Natural killer cell treated with Interleukin-12 subunit alpha and Interleukin-12 subunit beta and Interleukin-15 and Interleukin-18, amount 100 ng/mL, for 72 hours (primary cell): ENCODE measurements around the gene MGMT. TPM values are rescaled to one million over a fixed set of nuclear protein-coding genes. Genes with fewer than 3 reads are reported as not detected.

ENCODE experiments used
- ATAC-seq, 2 donors: fragments of 150-1000 bp; cut with Tn5 transposase in 1 of 2; sonication (Bioruptor Pico), chemical (Tn5 transposase) in 1 of 2; 2 replicates each; pipeline ENCODE4 v1.10.0; 2021
- DNase-seq: peaks from one replicate; pipeline ENCODE4 v3.0.0; 2022; ENCODE audit warnings: low spot score
- H3K27ac Mint-ChIP-seq, 2 donors: 1 replicate in 1 of 2; 2 replicates in 1 of 2; pipeline ENCODE4 v1.8.0; 2022; ENCODE audit warnings: mixed read lengths in 2 of 2, mild to moderate bottlenecking in 1 of 2, moderate library complexity in 1 of 2
- H3K27me3 Mint-ChIP-seq, 2 donors: 1 replicate in 1 of 2; 2 replicates in 1 of 2; pipeline ENCODE4 v1.8.0; 2022; ENCODE audit warnings: mixed read lengths in 2 of 2
- H3K36me3 Mint-ChIP-seq: one replicate; pipeline ENCODE4 v1.8.0; 2022; ENCODE audit warnings: mixed read lengths
- H3K4me1 Mint-ChIP-seq, 2 donors: 1 replicate in 1 of 2; 2 replicates in 1 of 2; pipeline ENCODE4 v1.8.0; 2022; ENCODE audit warnings: low read depth in 2 of 2, mixed read lengths in 2 of 2, mild to moderate bottlenecking in 1 of 2
- H3K4me3 Mint-ChIP-seq: one replicate; pipeline ENCODE4 v1.8.0; 2022; ENCODE audit warnings: mixed read lengths
- H3K9me3 Mint-ChIP-seq: 2 replicates; pipeline ENCODE4 v1.8.0; 2022; ENCODE audit warnings: mixed read lengths
- total RNA-seq, 2 donors: library from RNA; stranded (reverse); gene quantifications; one replicate each; pipeline ENCODE4 v1.2.3, GENCODE V29; 2022

Gene MGMT
- total RNA-seq, 2 donors from 2014 or later, result 14.3 to 23.6 TPM

GRCh38 chr10:129694691-129695243 is 227.7 kb downstream of the MGMT start:
- ATAC-seq (no peak), DNase-seq (no peak)
- no peaks in the 10 kb centered on the region for H3K36me3 Mint-ChIP-seq
- H3K9me3 Mint-ChIP-seq, result no peaks in the 10 kb centered on the region
- no peak overlapping the region for H3K4me3 Mint-ChIP-seq
- H3K4me1 Mint-ChIP-seq, result peaks cover 0 to 8% of the 10 kb centered on the region in 2 donors
- H3K27me3 Mint-ChIP-seq, result no peaks in the 10 kb centered on the region
- H3K27ac Mint-ChIP-seq, result no peak overlapping the region

DNA sequence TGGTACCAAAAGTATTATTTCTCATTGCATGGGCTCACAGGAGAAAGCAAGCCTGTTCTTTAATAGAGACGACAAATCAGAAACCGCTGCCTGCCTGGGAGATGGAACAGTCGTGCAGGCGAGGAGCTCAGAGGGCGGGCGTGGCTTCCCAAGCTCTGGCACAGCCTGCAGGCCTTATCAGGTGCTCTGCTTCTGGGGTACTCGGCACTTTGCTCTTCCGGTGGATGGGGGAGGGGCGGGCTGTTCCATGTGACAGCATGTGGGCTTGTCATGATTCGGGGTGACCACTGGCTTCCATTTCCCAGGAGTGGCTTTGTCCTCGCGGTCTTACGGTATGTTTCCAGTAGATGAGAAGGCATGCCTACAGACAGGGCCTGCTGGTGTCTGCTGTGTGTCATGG is 228.6 kb downstream of the MGMT start:
- no peak for DNase-seq
- Mint-ChIP-seq H3K4me1 (peaks cover 0 to 5% of the 10 kb centered on the region in 2 donors), H3K4me3 (no peak overlapping the region), H3K27me3 (no peaks in the 10 kb centered on the region), H3K9me3 (no peaks in the 10 kb centered on the region), H3K36me3 (no peaks in the 10 kb centered on the region), H3K27ac (no peak overlapping the region)
- no peak for ATAC-seq

DNA sequence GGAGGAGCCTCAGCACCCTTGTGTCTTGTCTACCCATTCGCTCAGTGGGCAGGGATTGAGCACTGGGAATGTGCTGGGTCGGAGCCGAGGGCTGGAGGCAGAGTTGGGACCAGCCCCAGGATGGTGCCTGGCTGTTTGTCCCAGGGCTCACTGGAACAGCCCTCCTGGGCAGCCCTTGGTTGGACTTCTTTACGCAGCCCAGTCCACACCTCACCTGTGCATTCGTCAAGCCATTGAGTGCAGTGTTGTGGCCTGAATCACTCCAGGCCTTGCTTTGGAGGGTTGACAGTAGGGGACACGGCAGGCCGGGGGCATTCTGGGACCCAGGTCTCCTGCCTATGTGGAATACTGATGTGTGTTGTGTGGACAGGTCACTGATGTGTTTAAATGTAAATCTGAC is 229.6 kb downstream of the MGMT start:
- Mint-ChIP-seq H3K9me3 (no peaks in the 10 kb centered on the region), H3K4me1 (no peaks in the 10 kb centered on the region), H3K27ac (no peak overlapping the region), H3K4me3 (no peak overlapping the region), H3K27me3 (no peaks in the 10 kb centered on the region), H3K36me3 (no peaks in the 10 kb centered on the region)
- DNase-seq (no peak), ATAC-seq (peak; percentile 17 to 40)

- Mint-ChIP-seq H3K9me3 (no peaks in the 10 kb centered on the region), H3K4me1 (no peaks in the 10 kb centered on the region), H3K4me3 (no peak overlapping the region), H3K27me3 (no peaks in the 10 kb centered on the region), H3K27ac (no peak overlapping the region), H3K36me3 (no peaks in the 10 kb centered on the region)
- ATAC-seq, result no peak
- no peak for DNase-seq
Measured at GRCh38 chr10:129697463-129698247, 230.6 kb downstream of the MGMT start.

- H3K4me3 Mint-ChIP-seq, result no peak overlapping the region
- H3K27ac Mint-ChIP-seq, result no peak overlapping the region
- no peak for DNase-seq
- H3K9me3 Mint-ChIP-seq, result no peaks in the 10 kb centered on the region
- H3K4me1 Mint-ChIP-seq, result peaks cover 0 to 7% of the 10 kb centered on the region in 2 donors
- no peak for ATAC-seq
- H3K27me3 Mint-ChIP-seq, result no peaks in the 10 kb centered on the region
- H3K36me3 Mint-ChIP-seq, result no peaks in the 10 kb centered on the region
Measured at GRCh38 chr10:129699722-129700340, 232.8 kb downstream of the MGMT start.

DNA sequence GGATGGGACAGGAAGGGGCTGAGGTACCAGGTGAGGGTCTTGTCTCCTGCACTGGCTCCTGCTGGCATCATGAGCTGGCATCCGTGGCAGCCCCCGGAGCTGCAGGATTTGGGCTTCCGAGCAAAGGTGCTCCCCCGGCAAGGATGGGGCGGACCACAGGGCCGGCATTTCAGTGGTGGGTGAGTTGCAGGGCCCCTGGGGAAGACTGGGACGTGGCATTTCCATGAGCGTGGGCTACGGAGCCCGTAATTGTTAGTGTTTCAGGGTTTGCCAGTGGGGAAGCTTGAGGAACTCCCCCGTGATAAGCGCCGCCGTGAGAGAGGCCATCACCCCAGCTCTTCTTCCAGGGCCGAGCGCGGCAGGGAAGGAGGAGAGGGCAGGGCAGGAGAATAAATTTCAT is 235.6 kb downstream of the MGMT start:
- Mint-ChIP-seq H3K27me3 (no peaks in the 10 kb centered on the region), H3K9me3 (no peaks in the 10 kb centered on the region), H3K4me3 (no peak overlapping the region), H3K36me3 (no peaks in the 10 kb centered on the region), H3K4me1 (peaks cover 0 to 7% of the 10 kb centered on the region in 2 donors), H3K27ac (no peak overlapping the region)
- no peak for DNase-seq
- no peak for ATAC-seq

GRCh38 chr10:129703287-129704137 is 236.5 kb downstream of the MGMT start:
- Mint-ChIP-seq H3K27me3 (no peaks in the 10 kb centered on the region), H3K4me1 (peaks cover 0 to 7% of the 10 kb centered on the region in 2 donors), H3K9me3 (no peaks in the 10 kb centered on the region), H3K27ac (no peak overlapping the region), H3K4me3 (no peak overlapping the region), H3K36me3 (no peaks in the 10 kb centered on the region)
- DNase-seq, result no peak
- no peak for ATAC-seq

DNA sequence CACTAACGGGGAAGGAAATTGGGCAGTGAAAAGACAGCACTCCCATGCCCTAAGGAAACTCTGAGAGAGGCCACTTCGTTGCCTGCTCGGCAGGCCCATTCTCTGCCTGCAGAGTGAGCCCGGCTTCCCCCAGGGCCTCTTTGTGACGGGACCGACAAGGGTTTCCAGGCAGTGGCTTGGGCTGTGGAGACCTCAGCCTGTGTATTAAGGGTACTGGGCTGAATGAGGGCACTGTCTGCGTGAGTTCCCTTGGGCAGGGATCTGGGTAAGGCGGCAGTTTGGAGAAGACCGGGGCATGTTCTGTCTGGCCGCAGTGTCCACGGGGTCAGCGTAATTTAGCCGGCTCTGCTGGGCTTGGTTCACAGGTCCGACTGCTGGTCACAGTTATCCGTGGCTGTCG is 237.2 kb downstream of the MGMT start:
- ATAC-seq (no peak), DNase-seq (no peak)
- no peak overlapping the region for H3K27ac Mint-ChIP-seq
- H3K4me3 Mint-ChIP-seq, result no peak overlapping the region
- no peaks in the 10 kb centered on the region for H3K36me3 Mint-ChIP-seq
- no peaks in the 10 kb centered on the region for H3K9me3 Mint-ChIP-seq
- peaks cover 0 to 7% of the 10 kb centered on the region in 2 donors for H3K4me1 Mint-ChIP-seq
- no peaks in the 10 kb centered on the region for H3K27me3 Mint-ChIP-seq

DNA sequence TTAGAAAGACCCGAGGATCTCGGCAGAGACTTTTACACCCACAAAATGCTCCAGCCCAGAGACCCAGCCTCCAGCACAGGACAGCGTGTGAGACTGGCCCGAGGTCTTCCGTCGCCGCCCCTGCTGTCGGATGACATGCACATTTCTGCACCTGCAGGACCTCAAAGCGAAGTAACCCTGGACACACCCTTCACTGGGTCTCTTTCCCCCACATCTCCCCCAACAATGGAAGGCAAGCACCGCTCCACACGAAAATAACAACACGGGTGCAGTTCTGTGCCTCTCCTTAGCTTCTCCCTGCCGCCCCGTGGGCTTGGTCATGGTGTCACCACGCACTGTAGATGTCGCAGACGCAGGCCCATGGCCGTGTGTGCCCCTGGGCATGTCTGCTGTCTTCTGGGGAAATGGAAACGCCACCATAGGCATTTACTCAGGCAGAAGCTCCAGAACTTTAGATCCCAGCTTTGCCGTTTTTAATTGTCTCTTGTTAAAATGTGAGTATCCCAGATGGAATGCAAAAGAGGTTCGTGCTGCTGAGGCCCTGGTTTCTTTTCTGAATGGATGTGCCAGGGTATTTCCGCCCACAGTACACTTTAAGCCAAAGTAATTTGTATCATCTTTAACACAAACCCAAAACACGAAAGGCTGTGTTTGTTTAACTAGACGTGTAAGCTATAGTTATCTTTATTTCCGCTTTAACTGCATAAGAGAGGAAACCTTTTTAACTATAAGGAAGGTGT is 237.9 kb downstream of the MGMT start:
- DNase-seq (no peak), ATAC-seq (no peak)
- Mint-ChIP-seq H3K4me3 (no peak overlapping the region), H3K4me1 (peaks cover 0 to 7% of the 10 kb centered on the region in 2 donors), H3K27ac (no peak overlapping the region), H3K9me3 (no peaks in the 10 kb centered on the region), H3K27me3 (no peaks in the 10 kb centered on the region), H3K36me3 (no peaks in the 10 kb centered on the region)

DNA sequence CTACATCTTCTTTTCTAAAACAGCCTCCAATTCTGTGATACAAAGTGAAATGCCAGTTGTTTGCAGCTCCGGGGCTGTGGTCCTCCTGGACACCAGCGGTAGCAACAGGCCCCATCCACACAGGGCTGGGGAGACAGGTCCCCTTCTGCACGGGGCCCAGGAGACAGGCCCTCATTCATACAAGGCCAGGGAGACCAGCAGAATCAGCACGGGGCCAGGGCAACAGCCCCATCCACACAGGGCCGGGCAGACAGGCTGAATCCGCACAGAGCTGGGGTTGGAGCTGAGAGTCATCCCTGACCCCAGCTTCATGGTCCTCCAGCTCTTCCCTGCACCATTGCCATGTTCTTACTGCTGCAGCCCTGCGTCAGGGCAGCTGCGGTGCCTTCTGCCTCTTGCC is 238.6 kb downstream of the MGMT start:
- H3K4me1 Mint-ChIP-seq, result peaks cover 0 to 7% of the 10 kb centered on the region in 2 donors

DNA sequence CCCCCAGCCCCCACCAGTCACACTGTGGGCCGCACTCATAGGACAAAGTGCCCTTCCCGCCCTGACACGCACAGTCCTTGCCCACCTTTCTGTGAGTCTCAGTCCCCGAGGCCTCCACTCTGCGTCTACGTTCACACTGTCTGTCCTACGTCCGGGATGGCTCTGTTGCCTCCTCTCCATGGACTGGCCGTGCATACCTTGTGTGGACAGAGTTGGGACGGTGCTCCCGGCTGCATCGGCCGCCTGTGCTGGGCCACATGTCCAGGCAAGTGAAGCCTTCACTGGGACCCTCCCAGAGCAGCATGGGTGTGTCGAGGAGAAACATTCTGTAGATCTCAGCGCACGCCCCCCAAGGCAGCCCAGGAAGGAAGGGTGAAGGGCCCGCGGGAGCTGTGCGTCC is 239.0 kb downstream of the MGMT start:
- no peak overlapping the region for H3K27ac Mint-ChIP-seq
- DNase-seq, result no peak
- H3K4me1 Mint-ChIP-seq, result peaks cover 0 to 7% of the 10 kb centered on the region in 2 donors
- no peaks in the 10 kb centered on the region for H3K9me3 Mint-ChIP-seq
- no peak for ATAC-seq
- H3K36me3 Mint-ChIP-seq, result no peaks in the 10 kb centered on the region
- H3K27me3 Mint-ChIP-seq, result no peaks in the 10 kb centered on the region
- H3K4me3 Mint-ChIP-seq, result no peak overlapping the region

More for the DNA sequence above, 238.6 kb downstream of the MGMT start:
- Mint-ChIP-seq H3K27ac (no peak overlapping the region), H3K9me3 (no peaks in the 10 kb centered on the region), H3K36me3 (no peaks in the 10 kb centered on the region), H3K4me3 (no peak overlapping the region), H3K27me3 (no peaks in the 10 kb centered on the region)
- DNase-seq, result no peak
- no peak for ATAC-seq

GRCh38 chr10:129706523-129706922 is 239.5 kb downstream of the MGMT start:
- Mint-ChIP-seq H3K27ac (no peak overlapping the region), H3K4me1 (peaks cover 0 to 7% of the 10 kb centered on the region in 2 donors), H3K27me3 (no peaks in the 10 kb centered on the region), H3K4me3 (no peak overlapping the region), H3K36me3 (no peaks in the 10 kb centered on the region), H3K9me3 (no peaks in the 10 kb centered on the region)
- ATAC-seq, result no peak
- DNase-seq, result no peak
